Mesenteric fat pad (tissue), 1 donor: ENCODE data around the gene JHY. TPM values are rescaled to one million over a fixed set of nuclear protein-coding genes. Genes with fewer than 3 reads are reported as not detected.

Experiments
- DNase-seq: peaks from one replicate; pipeline ENCODE4 v3.0.0-alpha.2; 2020; ENCODE audit warnings: low spot score
- total RNA-seq: library from RNA; stranded (reverse); fragmentation: NEBNext Ultra II Directional; extraction: Animal tissue kit (Norgen Biotek cat#: 25700); gene quantifications from one replicate; pipeline ENCODE4 v1.2.1, GENCODE V29; 2021
- donor health status: DM: yes; HTN: yes; CAD: no.

Gene JHY
- total RNA-seq, 1 donor from 2014 or later = 12.0 TPM

DNA sequence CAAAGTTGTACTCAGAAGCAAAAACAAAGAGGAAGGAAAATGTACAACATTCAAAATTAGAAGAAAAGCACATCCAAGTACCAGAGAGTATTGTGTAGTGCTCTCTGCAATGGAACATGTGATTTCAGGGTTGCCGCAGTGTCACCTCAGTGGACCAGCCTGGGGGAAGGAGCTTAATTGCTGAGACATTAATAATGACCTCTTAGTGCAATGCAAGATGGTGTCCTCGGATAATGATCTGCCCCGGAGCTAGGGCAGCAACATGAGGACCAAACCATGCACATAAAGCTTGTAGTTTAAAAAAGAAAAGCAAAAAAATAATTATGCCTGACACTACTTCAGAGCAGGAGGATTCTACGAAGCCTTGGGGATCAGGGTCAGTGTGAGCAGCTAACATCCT is 11.3 kb upstream of the JHY start:
- no peak for DNase-seq

DNA sequence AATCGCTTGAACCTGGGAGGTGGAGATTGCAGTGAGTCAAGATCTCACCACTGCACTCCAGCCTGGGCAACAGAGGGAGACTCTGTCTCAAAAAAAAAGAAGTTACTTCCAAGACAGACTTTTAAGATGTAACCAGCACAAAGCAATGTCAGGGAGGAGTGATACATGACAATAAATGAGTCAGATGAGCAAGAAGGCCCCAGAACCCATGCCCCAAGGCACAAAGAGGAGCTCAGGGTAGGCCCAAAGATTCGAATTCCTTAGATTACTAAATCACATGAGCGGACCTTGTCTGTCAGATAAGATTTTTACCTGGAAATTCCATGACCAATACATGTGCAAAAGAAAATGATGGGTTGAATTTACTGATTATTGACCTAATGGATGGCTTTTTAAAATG is 10.5 kb upstream of the JHY start:
- DNase-seq = no peak

DNA sequence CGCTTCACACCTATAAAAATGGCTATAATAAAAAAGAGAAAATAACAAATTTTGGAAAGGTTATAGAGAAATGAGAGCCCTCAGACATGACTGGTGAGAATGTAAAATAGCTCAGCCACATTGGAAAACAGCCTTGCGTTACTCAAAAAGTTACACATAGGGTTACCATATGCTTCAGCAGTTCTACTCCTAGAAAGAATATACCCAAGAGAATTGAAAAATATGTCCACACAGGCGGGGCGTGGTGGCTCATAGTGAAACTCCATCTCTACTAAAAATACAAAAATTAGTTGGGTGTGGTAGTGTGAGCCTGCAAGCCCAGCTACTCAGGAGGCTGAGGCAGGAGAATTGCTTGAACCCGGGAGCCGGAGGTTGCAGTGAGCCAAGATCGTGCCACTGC is 7.6 kb upstream of the JHY start:
- DNase-seq = no peak

DNA sequence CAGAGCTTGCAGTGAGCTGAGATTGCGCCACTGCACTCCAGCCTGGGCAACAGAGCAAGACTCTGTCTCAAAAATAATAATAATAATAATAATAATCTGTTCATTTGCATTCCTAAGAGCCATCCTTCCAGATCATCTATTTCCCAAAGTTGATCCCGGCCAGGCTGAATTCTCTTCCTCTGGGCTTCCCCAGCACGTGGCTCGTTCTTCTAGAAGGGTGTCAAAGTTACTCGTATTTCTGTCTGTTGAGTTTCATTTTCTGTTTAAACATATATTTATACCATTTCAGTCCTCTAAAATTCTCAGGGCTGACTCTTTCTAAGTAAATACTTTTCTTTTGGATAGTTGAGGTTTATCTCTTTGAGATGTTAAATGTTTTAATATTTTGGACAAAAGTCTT is 4.8 kb upstream of the JHY start:
- no peak for DNase-seq

DNA sequence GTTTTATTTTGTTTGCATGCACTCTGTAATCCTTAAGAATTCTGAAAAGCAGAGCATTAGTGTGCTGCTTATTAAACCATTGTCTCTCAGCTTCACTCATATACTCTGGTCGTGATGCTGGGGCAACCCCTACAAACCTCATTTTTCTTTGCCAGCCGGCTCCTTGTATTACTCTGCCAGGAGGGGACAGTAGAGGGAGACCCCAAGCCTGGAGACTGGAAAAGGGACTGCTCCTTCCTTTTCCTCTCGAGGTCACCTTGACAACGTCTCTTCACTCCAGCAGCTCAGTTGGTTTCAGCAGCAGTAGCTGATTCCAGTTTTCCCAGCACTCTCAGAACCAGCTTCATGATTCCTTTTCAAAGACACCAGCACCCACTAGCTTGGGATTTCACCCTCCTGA is 2.8 kb upstream of the JHY start:
- no peak for DNase-seq

DNA sequence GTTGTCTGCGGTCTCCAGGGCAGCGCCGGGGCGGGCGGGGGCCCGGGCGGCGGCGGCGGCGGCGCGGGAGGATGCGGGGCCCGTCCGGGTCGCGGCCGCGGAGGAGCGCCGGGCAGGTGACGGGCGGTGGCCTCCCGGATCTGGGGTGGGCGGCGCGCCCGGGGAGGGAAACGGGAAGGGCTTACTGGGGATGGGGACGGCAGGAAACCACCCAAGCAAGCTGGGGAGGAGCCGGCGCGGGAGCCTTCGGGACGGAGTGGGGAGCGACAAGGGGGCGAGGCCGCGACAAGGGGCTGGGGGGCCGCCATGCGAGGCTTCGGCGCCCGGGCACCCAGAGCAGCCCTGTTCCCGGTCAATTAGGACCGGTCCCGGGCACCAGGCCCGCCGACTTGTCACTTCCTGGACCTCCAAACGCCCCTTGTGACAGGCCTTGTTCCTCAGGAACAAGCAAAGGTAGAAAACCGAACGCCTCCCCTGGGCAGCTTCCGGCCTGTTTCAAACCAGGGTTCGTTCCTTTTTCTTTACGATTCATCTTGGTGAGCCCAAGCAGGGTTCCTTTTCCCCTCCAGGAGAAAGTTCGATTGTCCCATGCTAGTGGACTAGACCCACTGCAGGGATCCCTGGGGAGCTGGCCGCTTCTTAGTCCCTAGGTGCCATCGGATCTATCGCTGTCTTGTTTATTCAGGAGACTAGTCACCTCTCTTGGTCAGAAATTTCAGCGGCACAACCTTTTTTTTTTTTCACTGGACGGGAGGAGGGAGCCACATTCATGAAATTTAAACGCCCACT is 492 bp downstream of the JHY start:
- DNase-seq = peak; percentile 90

DNA sequence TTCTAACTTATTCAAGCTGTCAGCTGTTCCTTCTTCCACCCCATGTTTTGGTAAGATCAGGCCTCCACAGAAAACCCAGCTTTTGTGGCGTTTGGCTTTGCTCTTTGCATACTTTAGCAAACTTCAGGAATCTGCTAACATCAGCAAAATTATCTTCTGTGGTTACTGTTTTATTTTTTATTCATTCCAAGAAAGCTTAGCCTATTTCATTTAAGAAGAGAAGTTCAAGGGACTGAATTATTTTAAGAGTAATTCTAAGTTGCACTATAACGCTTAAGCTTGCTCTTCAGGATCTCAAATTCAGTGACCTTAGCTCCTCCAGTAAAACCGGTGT is 1.1 kb downstream of the JHY start:
- no peak for DNase-seq

DNA sequence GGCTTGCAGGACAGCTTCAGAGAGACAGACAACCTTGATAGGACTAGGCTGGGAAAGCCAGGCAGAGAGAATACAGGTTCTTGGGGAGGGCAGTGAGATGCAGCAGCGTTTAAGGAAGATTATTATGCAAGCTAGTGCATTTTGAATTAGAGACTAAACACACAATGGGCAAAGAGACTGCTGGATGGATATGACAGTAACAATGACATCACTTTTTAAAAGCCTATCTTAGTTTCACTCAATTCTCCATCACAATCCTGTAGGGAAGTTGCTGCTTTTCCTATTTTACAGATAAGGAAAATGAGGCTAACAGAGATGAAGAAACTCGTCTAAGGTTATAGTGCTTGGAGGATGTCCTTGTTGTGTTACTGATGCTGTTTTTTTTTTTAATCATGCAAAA is 5.6 kb downstream of the JHY start:
- DNase-seq = no peak

DNA sequence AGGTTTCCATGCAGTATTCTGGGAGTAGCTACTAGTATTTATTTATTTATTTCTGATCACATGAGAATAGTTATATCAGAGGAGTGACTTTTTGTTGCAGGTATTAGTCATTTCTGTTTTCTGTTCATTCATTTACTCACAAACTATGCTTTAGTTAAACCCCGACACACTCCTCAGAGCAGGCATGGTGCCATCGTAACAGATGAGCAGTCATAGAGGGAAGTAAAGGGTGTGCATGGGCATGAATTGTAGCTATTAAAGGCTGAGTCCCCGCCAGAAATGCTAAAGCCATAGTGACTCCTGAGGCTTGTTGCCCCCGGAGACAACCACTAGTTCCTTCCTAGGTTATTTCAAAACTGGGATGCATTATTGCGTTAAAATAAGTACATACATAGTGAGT is 10.6 kb downstream of the JHY start:
- no peak for DNase-seq

DNA sequence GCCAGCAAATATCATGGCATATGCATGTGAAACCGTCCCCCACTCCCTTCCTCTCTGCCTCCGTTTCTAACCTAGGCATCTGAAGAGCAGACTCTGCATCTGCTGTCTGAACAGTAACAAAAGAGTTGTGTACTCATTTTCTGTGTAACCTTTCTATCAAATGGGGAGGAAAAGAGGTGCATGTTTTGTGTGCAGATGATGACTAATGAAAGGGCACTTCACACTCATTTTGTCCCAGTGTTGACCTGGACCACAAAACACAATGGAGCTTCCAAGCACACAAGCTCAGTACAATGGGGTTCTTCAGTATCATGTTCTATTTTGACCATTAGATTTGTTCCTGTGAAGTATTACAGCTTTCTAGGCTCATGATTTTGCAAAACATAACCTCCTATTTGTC is 13.0 kb downstream of the JHY start:
- DNase-seq = no peak

DNA sequence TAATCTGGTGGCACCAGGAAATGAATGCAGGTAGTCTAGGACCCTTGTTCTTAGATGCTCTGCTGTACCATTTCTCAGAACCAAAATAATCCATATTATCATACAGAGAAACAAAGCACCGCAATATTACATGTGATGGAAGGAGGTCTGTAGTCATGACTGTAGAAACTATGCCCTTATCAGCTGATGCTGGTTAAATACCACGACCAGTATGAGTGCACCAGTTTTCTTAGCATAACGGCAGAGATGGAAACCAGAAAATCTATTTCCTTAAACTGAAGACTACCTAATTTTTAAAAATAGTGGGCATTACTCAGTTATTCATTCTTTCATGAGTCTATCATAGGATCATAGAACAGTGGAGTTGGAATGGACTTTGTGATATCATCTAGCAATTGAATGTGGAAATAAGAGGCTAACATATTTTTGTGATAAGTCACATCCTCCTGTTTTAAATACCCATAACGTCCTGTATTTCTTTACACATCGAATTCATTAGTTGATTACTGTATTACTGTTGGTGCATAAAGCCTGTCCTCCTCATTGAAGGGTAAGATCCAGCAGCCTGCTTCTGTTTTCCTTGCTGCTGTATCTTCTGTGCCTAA is 15.1 kb downstream of the JHY start:
- DNase-seq = no peak

DNA sequence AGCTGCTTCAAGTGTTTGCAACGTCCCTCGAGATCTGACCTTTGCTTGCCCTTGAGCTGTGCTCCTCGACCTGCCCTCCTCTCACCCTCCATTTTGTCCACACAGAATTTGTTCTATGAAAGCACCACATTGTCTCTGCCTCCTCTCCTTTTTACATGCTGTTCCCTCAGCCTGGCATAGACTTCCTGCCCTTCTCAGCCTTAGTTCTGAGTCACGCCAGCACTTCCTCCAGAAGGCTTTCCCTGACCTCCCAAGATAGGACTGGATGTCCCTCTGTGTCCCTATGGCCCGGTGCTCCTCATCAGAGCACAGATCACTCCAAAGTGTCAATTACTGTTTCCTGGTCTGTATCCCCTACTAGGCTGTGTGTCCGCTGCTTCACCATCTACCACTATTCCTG is 16.2 kb downstream of the JHY start:
- DNase-seq = no peak

DNA sequence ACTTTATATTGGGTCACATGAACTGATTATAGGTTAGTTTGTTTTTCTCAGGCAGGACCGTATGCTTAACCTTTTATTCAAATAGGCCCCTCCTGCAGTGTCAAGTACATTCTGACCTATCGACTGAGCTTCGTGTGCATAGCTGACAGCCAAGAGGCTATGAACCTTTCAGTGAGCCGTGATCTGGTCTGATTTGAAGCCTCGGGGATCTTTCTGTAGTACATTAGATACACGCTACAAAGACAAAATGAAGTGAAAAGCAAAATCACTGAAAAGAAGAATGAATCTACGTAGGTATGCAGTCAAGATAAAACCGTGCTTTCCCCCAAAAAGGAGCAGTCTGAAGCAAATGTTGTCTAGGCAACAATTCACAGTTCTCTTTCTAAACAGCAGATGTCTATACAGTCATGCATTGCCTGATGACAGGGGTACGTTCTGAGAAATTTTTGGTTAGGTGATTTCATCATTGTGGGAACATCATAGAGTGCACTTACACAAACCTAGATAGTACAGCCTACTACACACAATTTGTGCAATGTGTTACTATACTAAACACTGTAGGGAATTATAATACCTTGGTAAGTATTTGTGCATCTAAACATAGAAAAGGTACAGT is 18.1 kb downstream of the JHY start:
- no peak for DNase-seq

DNA sequence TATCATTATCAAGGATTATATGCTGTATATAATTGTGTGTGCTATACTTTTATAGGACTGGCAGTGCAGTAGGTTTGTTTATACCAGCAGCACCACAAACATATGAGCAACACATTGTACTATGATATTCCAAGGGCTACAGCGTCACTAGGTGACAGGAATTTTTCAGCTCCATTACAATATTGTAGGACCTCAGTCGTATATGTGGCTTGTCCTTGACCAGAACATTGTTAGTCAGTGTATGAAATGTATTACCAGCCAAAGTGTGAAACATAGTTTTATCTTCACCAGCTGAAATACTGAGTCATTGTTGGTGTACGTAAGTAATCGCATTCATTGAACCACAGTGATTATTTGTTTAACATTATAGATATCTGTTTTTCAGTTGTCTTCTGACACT is 20.4 kb downstream of the JHY start:
- no peak for DNase-seq

DNA sequence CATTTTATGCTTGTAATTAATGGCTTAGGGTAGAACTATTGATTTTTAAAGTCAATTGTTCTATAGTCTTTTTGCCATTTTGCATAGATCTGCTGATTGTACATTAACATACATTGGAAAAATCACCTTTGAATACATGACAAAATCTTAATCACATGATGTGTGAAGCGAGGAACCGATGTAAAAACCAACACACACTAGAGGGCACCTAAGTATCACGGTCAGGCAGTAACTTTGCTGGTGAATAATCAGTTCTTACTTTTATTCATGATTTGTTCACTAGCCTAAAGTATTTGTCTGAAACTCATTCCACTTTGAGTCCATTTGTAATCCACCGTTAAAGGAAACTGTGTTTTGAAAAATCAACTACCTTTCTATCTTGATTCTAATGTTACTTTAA is 28.2 kb downstream of the JHY start:
- DNase-seq = no peak

DNA sequence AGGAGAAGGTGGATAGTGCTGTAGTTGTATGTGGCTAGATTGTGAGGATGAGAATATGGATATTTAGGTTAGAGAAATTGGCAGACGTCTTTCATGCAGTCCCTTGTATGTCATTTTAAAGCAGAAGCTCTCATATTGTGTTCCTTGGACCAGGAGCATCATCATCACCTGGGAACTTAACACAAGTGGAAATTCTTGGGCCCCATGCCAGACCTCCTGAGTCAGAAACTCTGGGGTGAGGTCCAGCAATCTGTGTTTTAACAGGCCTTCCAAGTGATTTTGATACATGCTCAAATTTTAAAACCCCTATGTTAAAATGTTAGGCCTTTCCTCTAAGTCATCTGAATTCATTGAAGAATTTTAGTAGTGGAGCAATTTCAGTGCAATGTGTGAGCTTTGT is 34.8 kb downstream of the JHY start:
- DNase-seq = no peak

DNA sequence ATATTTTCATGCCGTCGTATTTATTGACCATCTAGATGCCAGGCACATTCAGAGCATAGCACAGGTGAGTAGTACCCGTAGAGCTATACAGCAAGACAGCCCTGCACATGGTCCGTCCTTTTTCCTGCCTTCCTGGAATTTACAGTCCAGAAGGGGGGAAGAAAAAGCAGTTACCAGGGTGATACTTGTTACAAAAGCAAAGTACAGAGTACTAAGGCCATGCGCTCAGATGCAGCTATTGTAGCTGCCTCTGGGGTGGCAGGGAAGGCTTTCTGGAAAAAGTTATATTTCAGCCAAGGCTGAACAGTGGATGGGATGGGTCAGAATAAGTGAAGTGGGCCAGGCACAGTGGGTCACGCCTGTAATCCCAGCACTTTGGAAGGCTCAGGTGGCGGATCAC is 36.2 kb downstream of the JHY start:
- DNase-seq = no peak

DNA sequence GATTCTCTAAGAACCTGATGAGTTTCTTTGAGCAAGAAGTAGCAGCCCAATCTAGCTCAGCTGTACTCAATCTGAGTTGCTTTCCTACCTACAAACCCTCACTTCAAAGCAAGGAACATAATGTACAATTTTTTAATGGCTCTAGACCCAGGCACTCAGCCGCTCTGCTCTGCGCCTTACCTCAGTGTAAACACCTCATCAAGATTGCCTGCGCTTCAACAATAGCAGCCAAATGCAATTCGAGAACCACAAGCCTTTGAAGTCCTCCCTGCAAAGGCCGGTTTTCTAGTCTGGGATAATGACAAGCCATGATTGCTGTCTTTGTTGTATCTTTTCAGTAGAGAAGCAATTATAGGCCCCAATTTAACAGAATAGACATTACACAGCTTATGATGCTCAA is 38.0 kb downstream of the JHY start:
- no peak for DNase-seq

DNA sequence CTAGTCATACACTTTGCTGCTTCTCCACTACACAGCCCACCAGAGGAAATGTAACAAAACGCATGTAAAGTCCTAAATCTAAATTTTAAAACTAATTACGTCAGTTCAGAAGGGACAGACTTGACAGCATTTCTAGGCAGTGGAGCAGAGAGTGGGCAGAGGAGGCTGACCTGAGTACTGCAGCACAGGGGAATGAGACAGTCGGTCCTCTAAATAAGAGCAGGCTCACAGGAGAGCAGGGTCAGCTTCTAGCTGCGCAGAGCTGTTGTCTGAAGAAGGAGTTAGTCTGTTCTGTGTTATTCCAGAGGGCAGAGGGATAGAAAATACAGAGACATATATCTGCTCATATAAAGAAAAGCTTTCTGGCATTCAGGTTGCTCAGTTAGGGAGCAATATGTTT is 40.3 kb downstream of the JHY start:
- no peak for DNase-seq

DNA sequence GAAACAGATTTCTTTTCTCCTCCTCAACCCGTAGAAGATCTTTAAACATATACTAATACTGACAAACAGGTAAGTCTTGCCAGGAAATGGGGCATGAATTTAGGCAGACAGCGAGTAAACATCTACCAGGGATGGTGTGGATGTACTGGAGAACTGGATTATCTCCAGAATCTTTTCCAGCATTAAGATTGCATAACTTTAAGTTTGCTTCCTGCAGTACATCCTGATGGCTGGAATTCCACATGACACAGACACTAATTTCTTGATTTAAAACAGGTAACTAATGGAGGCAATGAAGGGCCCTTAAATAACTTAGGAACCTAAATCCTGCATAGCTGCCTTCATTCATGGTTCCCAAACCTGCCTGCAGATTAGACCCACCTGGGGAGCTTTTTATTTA is 40.7 kb downstream of the JHY start:
- no peak for DNase-seq

DNA sequence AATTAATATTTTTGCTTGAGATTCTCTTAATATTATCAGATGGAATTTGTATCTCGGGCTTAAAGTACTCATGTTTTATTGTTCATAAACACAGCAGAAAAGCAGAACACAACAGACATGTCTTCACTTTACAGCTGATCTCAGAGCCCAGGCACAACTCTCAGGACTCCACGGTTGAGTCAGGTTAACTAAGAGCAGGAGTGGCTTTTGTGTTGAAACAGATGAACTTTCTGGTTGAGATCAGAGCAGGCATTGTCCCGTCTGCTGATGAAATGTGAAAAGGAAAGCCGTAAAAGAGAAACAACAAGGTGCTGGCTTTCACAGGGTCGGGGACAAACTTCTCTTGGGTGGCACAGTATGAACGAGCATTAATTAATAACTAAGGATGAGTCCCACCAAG is 49.0 kb downstream of the JHY start:
- DNase-seq = no peak

DNA sequence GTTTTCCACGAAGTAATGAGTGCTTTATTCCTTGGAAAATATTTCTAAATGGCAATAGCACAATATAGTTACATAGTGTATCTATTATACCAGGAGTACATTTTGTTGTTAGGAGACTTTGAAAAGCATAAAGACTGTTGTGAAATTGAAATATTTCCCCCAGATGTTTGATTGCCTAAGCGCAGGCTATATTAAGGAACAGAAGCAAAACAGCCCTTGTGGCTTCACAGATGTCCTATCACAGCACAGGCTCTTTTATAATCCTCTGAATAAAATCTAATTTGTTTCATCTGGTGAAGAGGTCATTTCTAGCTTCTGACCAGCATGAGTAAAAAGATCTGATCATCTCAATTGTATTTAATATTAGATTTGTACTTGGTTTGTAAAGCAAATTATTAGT is 50.9 kb downstream of the JHY start:
- DNase-seq = no peak

DNA sequence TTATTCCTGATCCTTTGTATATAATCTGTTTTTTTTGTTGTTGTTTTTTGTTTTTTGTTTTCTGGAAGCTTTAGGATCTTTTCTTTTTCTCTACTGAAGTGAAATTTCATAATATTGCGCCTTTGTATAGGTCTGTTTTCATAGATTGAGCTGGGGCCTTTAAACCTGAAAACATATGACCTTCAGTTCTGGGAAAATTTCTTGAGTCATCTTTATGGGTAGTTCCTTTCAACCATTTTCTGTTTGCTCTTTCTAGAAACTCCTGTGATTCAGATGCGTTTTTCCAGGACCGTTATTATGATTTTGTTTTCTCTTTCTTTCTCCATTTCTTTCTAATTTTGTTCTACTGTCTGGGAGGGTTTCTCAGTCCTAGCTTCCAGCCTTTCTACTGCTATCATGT is 55.4 kb downstream of the JHY start:
- DNase-seq = no peak
